GM18498 (cell line): ENCODE results near the gene TOP1.

Experiments used
- ATAC-seq: cut with Tn5 transposase; IDR thresholded peaks from one replicate; pipeline ENCODE4 v1.9.1; 2021; ENCODE audit warnings: mild to moderate bottlenecking, moderate library complexity; ENCODE audit not compliant: unreplicated experiment

TOP1 gene

DNA sequence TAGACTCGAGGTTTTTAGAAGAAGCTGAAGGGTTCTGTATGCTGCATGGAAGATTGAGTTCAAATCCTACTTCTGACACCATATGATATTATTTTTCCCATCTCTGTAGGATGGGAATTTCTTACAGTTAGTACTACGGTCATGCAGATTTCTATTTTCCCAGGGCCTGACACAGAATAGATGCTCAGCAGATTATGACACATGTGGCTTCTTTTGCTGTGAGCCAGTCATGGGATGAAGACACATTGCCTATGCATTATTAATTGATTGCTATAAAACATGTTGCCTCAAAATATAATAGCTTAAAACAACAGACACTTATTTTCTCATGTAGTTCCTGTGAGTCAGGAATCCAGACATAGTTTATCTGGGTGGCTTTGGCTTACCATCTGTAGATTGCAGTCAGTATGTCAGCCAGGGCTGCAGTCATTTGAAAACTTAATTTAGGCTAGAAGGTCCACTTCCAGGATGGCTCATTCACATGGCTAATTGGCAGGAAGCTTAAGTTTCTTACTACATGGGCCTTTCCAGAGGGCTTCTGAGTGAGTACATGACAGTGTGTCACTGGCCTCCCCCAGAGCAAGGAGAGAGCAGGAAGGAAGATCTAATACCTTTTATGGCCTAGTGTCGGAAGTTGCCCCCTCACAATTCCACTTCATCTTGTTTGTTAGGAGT, 29.5 kb downstream of the TOP1 start:
- no peak for ATAC-seq

DNA sequence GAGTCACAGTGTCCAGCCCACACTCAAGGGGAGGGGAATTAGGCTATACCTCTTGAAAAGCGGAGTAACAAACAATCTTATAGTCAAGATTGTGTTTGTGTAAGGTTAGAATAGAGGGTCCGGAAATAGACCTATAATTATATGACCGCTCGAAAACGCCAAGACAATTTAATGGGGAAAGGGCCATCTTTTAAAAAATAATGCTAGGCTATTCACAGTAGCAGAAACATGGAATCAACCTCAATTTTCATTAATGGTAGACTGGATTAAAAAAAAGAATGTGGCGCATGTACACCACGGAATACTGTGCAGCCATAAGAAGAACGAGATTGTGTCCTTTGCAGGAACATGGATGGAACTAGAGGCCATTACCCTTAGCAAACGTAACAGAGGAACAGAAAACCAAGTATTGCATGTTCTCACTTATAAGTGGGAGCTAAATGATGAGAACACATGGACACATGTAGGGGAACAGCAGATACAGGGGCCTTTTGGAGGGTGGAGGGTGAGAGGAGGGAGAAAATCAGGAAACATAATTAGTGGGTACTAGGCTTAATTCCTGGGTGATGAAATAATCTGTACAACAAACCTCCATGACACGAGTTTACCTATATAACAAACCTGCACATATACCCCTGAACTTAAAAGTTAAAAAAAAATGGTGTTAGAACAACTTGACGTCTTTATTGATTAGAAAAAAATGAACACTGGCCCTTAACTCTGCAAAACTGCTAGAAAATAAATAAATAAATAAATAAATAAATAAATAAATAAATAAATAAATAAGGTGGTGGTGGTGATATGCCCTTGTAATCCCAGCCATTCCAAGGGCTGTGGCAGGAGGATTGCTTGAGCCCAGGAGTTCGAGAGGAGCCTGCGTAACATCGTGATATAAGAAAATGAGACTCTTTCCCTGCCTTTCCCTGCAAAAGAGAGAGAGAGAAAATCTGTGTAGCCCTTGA, 30.3 kb downstream of the TOP1 start:
- no peak for ATAC-seq

- no peak for ATAC-seq
Measured at GRCh38 chr20:41061155-41061554, 32.5 kb downstream of the TOP1 start.

DNA sequence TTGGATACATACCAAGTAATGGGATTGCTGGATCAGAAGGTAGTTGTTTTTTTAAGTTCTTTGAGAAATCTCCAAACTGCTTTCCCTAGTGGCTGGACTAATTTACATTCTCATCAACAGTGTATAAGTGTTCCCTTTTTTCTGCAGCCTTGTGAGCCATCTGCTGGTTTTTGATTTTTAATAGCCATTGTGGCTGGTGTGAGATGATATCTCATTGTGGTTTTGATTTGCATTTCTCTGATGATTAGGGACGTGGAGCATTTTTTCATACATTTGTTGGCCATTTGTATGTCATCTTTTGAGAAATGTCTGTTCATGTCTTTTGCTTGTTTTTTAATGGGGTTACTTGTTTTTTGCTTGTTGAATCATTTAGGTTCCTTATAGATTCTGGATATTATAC, 34.8 kb downstream of the TOP1 start:
- ATAC-seq, result no peak

DNA sequence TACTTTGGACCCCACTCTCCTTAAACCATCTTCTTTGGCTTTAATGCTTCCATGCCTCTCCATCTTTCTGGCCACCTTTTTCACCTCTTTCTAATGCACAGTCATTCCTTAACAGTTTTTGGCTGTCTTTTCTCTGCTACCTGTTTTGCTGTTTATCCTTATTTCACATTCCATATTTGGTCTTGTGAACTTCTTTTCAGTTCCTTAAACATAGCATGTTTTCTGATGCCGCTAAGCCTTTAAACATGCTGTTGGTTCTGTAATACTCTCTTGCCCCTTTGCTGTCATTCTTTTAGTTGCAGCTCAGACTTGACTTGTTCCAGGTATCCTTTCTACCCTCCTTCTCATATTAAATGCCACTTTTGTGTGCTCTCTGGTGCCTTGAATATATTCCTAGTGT, 35.8 kb downstream of the TOP1 start:
- ATAC-seq, result no peak

DNA sequence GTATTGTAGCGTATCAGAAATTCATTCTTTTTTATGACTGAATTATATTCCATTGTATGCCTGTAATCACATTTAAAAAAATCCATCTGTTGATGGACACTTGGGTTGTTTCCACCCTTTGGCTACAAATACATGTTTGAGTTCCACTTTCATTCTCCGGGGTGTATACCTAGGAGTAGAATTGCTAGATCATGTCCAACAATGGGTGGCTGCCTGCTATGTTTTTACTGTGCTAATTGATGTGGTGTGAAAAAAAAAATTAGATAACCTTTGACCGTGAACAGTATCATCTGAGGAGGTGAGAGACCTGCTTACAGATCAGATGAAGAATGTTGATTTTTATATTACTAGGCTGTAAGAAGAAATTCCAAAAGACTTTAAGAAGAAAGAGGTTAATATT, 37.1 kb downstream of the TOP1 start:
- ATAC-seq, result no peak

DNA sequence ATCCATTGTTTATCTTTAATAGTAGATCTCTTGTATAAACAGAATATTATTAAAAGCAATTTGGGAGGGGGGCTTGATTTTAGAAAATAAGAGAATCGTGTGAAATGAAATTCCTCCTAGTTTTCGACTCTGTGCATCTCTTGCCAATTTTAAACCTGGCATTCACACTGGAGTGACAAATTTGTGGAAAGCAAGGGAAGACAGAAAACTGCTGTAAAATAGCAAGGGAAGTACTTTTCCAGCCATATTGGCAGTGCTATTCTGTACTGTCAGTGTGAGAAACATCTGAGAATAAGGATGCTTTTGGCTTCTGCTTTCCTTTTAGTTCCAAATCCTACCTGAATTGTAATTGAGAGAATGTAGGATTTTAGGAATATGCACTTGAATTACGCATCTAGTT, 40.2 kb downstream of the TOP1 start:
- no peak for ATAC-seq

DNA sequence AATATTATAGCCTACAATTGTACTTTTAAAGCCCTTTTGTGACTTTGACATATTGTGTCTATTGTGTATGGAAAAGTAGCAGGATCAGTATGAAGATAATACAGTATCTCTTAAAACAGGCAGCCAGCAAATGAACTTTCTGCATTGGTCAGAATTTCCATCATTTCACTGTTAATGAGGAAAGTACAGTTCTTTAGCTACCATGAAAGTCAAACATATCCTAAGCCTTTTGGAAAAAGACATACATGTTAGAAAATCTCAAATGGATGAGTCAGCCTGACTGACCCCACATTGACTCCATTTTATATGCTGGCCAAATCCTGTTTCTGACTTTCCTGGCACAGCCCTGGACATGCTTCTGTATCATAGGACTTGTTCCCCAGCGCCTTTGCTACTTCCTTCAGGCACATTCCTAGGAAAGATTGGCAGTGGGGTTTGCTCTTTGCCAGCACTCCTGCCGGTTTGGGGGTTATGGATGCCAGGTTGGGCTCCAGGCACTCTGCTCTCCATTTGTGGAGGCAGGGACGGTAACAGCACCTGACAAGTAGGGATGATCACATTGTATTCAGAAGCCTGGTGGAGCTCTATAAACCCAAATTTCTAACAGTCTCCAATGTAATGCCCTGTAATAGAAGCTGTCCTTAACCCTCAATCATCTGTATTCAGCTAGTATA, 43.7 kb downstream of the TOP1 start:
- no peak for ATAC-seq

DNA sequence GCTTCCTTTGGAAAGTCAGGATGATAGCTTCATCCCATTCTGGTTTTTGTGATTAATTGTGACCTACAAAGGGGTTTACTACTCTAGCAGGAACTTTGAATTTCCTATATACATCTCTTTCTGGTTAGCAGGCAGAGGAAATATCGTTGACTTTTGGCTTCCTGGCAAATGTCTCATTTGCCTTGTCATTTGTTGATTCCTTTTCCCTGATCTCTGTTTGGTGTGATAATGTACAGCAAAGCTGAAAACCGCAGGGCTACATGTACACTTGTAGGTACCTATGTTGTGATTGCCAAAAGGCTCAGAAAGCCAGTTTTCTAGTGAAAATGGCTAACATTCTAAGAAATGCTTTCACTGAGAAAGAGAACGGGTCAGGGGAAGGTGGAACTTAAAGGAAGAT, 44.3 kb downstream of the TOP1 start:
- ATAC-seq, result no peak

- ATAC-seq, result no peak
Measured at GRCh38 chr20:41074441-41074840, 45.8 kb downstream of the TOP1 start.

GRCh38 chr20:41076776-41077175, 48.2 kb downstream of the TOP1 start:
- ATAC-seq, result no peak

DNA sequence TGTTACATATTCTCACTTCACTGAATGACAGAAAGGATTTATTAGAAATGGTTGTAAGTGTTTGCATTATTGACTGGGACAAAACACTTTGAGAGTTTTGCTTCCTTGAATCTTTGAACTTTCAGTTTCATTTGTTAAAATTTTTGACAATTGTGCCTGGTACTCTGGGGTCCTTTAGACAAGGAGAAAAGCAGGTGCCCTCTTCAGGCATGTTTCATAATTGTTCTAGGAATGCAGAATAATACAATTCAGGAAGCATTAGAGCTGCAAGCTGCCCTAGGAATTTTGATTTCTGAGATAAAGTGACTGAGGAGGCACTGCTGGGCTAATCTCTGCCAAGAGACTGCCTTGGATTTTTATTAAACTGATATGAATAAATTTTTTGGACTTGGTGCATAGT, 49.7 kb downstream of the TOP1 start:
- no peak for ATAC-seq

DNA sequence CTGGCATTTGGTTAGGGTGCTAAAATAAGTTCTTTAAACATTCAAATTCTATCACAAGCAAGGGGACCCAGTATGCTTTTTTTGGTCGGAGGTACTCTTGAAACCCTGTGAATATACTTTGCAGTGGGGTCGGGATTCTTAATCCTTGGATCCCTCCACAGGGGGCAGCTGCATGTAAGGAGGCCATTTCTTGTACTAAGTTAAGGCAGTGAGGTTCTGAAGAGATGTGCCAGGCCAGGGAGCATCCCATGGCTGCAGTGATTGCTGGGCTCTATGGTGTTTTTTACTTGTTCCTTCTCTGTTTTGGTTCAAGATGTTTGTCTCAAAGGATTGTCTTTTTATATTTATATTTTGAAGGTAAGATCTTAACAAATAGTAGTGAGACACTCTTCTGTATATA, 50.4 kb downstream of the TOP1 start:
- no peak for ATAC-seq

GRCh38 chr20:41080866-41081265, 52.2 kb downstream of the TOP1 start:
- no peak for ATAC-seq

GRCh38 chr20:41081276-41081814, 52.7 kb downstream of the TOP1 start:
- ATAC-seq, result peak; percentile 53

GRCh38 chr20:41082306-41082705, 53.7 kb downstream of the TOP1 start:
- ATAC-seq, result no peak

GRCh38 chr20:41085606-41086005, 57.0 kb downstream of the TOP1 start:
- no peak for ATAC-seq

- ATAC-seq, result no peak
Measured at GRCh38 chr20:41086402-41087324, 58.0 kb downstream of the TOP1 start.

GRCh38 chr20:41087325-41087685, 58.7 kb downstream of the TOP1 start:
- ATAC-seq, result no peak

DNA sequence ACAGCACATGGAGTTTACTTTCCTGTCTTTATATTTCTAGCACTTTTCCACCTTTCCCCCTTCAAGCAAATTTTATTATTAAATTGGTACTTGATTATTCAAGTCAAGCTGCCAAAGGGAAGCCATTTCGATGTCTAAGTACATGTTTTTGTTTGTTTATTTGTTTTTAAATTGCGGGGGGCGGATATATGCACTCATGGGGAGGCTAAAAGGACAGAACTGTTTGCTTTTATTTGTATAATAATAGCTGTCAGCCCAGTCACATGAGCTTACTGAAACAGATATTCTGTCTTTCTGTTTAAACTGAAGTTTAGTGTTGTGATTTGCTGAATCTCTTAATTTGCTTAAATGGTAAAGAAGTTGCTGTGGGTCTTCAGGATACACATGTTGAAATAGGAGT, 59.2 kb downstream of the TOP1 start:
- ATAC-seq, result no peak
